ENCODE data around the gene CLMN.

Gene CLMN

GRCh38 chr14:95319312-95320077 is at the start of gene CLMN:
Gene CLMN (minus strand): TSS chr14:95319908. CDS start chr14:95319792, 116 bp downstream.
- DNase-seq, result peak; percentile 32

- DNase-seq, result no peak
These were observed 45.7 kb upstream of the CLMN start for GRCh38 chr14:95365401-95365800.

GRCh38 chr14:95364481-95365209 is 44.9 kb upstream of the CLMN start:
- DNase-seq, result no peak

GRCh38 chr14:95363468-95363954 is 43.8 kb upstream of the CLMN start:
- DNase-seq, result no peak

- DNase-seq, result no peak
These were observed 42.4 kb upstream of the CLMN start for GRCh38 chr14:95362138-95362494.

- no peak for DNase-seq
These were observed 41.8 kb upstream of the CLMN start for GRCh38 chr14:95361373-95362137.

- DNase-seq, result no peak
These were observed 41.1 kb upstream of the CLMN start for GRCh38 chr14:95360828-95361227.

GRCh38 chr14:95359994-95360826 is 40.5 kb upstream of the CLMN start:
- DNase-seq, result no peak

- no peak for DNase-seq
These were observed 36.6 kb upstream of the CLMN start for GRCh38 chr14:95356245-95356869.

- DNase-seq, result no peak
These were observed 35.7 kb upstream of the CLMN start for GRCh38 chr14:95355422-95355821.

- no peak for DNase-seq
These were observed 35.1 kb upstream of the CLMN start for GRCh38 chr14:95354834-95355233.

- no peak for DNase-seq
These were observed 34.0 kb upstream of the CLMN start for GRCh38 chr14:95353664-95354063.

GRCh38 chr14:95353007-95353406 is 33.3 kb upstream of the CLMN start:
- DNase-seq, result no peak

- no peak for DNase-seq
These were observed 32.8 kb upstream of the CLMN start for GRCh38 chr14:95352481-95352880.

GRCh38 chr14:95349241-95349640 is 29.5 kb upstream of the CLMN start:
- DNase-seq, result no peak

- DNase-seq, result no peak
These were observed 28.8 kb upstream of the CLMN start for GRCh38 chr14:95348395-95349080.

GRCh38 chr14:95346820-95347219 is 27.1 kb upstream of the CLMN start:
- no peak for DNase-seq

GRCh38 chr14:95346266-95346665 is 26.6 kb upstream of the CLMN start:
- no peak for DNase-seq

GRCh38 chr14:95345032-95345431 is 25.3 kb upstream of the CLMN start:
- no peak for DNase-seq

- DNase-seq, result no peak
These were observed 24.8 kb upstream of the CLMN start for GRCh38 chr14:95344536-95344935.

GRCh38 chr14:95341564-95341963 is 21.9 kb upstream of the CLMN start:
- DNase-seq, result no peak

GRCh38 chr14:95341115-95341514 is 21.4 kb upstream of the CLMN start:
- no peak for DNase-seq

Data from NCI-H2107 (cell line).